T-cell (primary cell): Measurements from ENCODE around the gene ARHGAP8. TPM values are rescaled to one million over a fixed set of nuclear protein-coding genes. Genes with fewer than 3 reads are reported as not detected.

Experiments
- ATAC-seq, 4 experiments: fragments of 200-7000 bp in 3 of 4; fragments of 150-1000 bp in 1 of 4; cut with Tn5 transposase; replicated peaks in 1 of 4; 1 replicate in 3 of 4; 2 replicates in 1 of 4; pipeline ENCODE4 v1.10.0; 2021; ENCODE audit warnings: moderate library complexity in 3 of 4, mild to moderate bottlenecking in 2 of 4, moderate number of reproducible peaks in 1 of 4
- CTCF ChIA-PET, 2 donors: fragments of 300-600 bp; sonication (Branson Sonifier 250); formaldehyde crosslinking; loops; one replicate each; lab custom pipeline; 2022; ENCODE audit warnings: antibody characterized with exemption in 2 of 2; lab: Charles Lee
- POLR2A ChIA-PET, 2 donors: fragments of 300-600 bp; sonication (Branson Sonifier 250); formaldehyde crosslinking; loops; one replicate each; lab custom pipeline; 2022; ENCODE audit warnings: antibody characterized with exemption in 2 of 2; lab: Charles Lee
- DNase-seq, 35 experiments: peaks; one replicate each; pipeline versions ENCODE4 v3.0.0 to v3.0.0-alpha.2; 2013 to 2023
- H3K27ac ChIP-seq: one replicate; pipeline ENCODE4 v1.5.1; 2013; ENCODE audit warnings: low read length
- H3K27me3 ChIP-seq, 2 experiments: replicated peaks in 1 of 2; 1 replicate in 1 of 2; 2 replicates in 1 of 2; pipeline versions ENCODE4 v1.6.1 to v1.7.0; 2013; ENCODE audit warnings: low read length in 1 of 2, mixed read lengths in 1 of 2; ENCODE audit not compliant: control insufficient read depth in 2 of 2, insufficient read depth in 2 of 2; ENCODE audit errors: extremely low read depth in 1 of 2
- H3K36me3 ChIP-seq, 2 donors: 1 replicate in 1 of 2; 2 replicates in 1 of 2; pipeline versions ENCODE4 v1.6.1 to v1.7.0; 2013; ENCODE audit warnings: low read length in 1 of 2; ENCODE audit not compliant: control insufficient read depth in 2 of 2, insufficient read depth in 1 of 2; ENCODE audit errors: extremely low read depth in 1 of 2
- H3K4me1 ChIP-seq, 2 experiments: 1 replicate in 1 of 2; 2 replicates in 1 of 2; pipeline versions ENCODE4 v1.6.1 to v1.7.0; 2013; ENCODE audit warnings: low read length in 2 of 2, mixed read lengths in 1 of 2; ENCODE audit not compliant: insufficient read depth in 2 of 2, control insufficient read depth in 1 of 2; ENCODE audit errors: extremely low read depth in 1 of 2
- H3K4me3 ChIP-seq, 2 donors: 1 replicate in 1 of 2; 2 replicates in 1 of 2; pipeline versions ENCODE4 v1.5.1 to v1.7.0; 2013; ENCODE audit warnings: mild to moderate bottlenecking in 2 of 2, low read length in 1 of 2, moderate library complexity in 1 of 2; ENCODE audit not compliant: control insufficient read depth in 1 of 2; ENCODE audit errors: extremely low read depth in 1 of 2
- H3K9me3 ChIP-seq: 2 replicates; pipeline ENCODE4 v1.7.0; 2013
- H3K27ac Mint-ChIP-seq, 2 donors: one replicate each; pipeline ENCODE4 v1.8.0; 2020 to 2021; ENCODE audit warnings: mild to moderate bottlenecking in 2 of 2, mixed read lengths in 2 of 2
- H3K27me3 Mint-ChIP-seq, 2 donors: one replicate each; pipeline ENCODE4 v1.8.0; 2021 to 2022; ENCODE audit warnings: mixed read lengths in 2 of 2
- H3K36me3 Mint-ChIP-seq: one replicate; pipeline ENCODE4 v1.8.0; 2021; ENCODE audit warnings: mixed read lengths
- H3K4me1 Mint-ChIP-seq, 3 donors: one replicate each; pipeline ENCODE4 v1.8.0; 2020 to 2022; ENCODE audit warnings: mixed read lengths in 3 of 3, mild to moderate bottlenecking in 1 of 3
- H3K4me3 Mint-ChIP-seq, 3 donors: one replicate each; pipeline ENCODE4 v1.8.0; 2020 to 2022; ENCODE audit warnings: mild to moderate bottlenecking in 3 of 3, mixed read lengths in 3 of 3, moderate library complexity in 3 of 3
- H3K9me3 Mint-ChIP-seq, 3 donors: one replicate each; pipeline ENCODE4 v1.8.0; 2020 to 2022; ENCODE audit warnings: mixed read lengths in 3 of 3
- WGBS: methylation state at CpG from one replicate; pipeline ENCODE4 v1.1.5; 2013; ENCODE audit warnings: missing lambda C conversion rate; ENCODE audit not compliant: insufficient coverage; 5-methylcytosine and 5-hydroxymethylcytosine counted together
- total RNA-seq, 35 experiments: library from RNA in 6 of 35; stranded (reverse) in 6 of 35; fragments of 120-200 nt in 1 of 35; gene quantifications; one replicate each; pipeline versions ENCODE4 v1.2.1 to v1.2.4 and lab custom pipeline; 2013 to 2026

The ARHGAP8 gene
- total RNA-seq, 5 donors from 2014 or later (not counting 1 experiment from before 2014, with no cell fraction given), result 0.59 to 4.7 (median 2.0) TPM

GRCh38 chr22:44777364-44777755 is 25.0 kb downstream of the ARHGAP8 start:
- H3K27ac ChIP-seq, result no peak overlapping the region
- WGBS, result no CpG with 5 or more reads among the region's 2 CpGs
- peaks cover 3% of the 10 kb centered on the region for H3K9me3 ChIP-seq
- Mint-ChIP-seq H3K27ac (no peak overlapping the region), H3K4me3 (no peak overlapping the region), H3K4me1 (no peaks in the 10 kb centered on the region), H3K9me3 (peaks cover 0 to 12% (median 7%) of the 10 kb centered on the region in 3 donors), H3K27me3 (peaks cover 2 to 5% of the 10 kb centered on the region in 2 donors), H3K36me3 (no peaks in the 10 kb centered on the region)
- H3K4me1 ChIP-seq, result no peaks in the 10 kb centered on the region
- ChIA-PET CTCF (no interaction called here), POLR2A (no interaction called here)
- ATAC-seq, result no peak
- H3K4me3 ChIP-seq, result no peak overlapping the region
- H3K27me3 ChIP-seq, result peaks cover 0 to 9% of the 10 kb centered on the region in 2 experiments
- DNase-seq, result no peak
- no peaks in the 10 kb centered on the region for H3K36me3 ChIP-seq

- Histone ChIP-seq H3K4me1 (no peaks in the 10 kb centered on the region), H3K27ac (no peak overlapping the region), H3K4me3 (no peak overlapping the region), H3K27me3 (peaks cover 0 to 25% of the 10 kb centered on the region in 2 experiments), H3K9me3 (no peaks in the 10 kb centered on the region), H3K36me3 (no peaks in the 10 kb centered on the region)
- Mint-ChIP-seq H3K36me3 (no peaks in the 10 kb centered on the region), H3K27ac (no peak overlapping the region), H3K4me3 (no peak overlapping the region), H3K4me1 (no peaks in the 10 kb centered on the region), H3K27me3 (peaks cover 9 to 19% of the 10 kb centered on the region in 2 donors), H3K9me3 (no peaks in the 10 kb centered on the region)
- 89% methylated on average over 12 of the region's 17 CpGs for WGBS
- POLR2A ChIA-PET, result no interaction called here
- DNase-seq (no peak), ATAC-seq (no peak)
- CTCF ChIA-PET, result no interaction called here
These were observed 28.6 kb downstream of the ARHGAP8 start for GRCh38 chr22:44780876-44781449.

- Mint-ChIP-seq H3K9me3 (no peaks in the 10 kb centered on the region), H3K27me3 (peaks cover 5 to 23% of the 10 kb centered on the region in 2 donors), H3K27ac (no peak overlapping the region), H3K4me1 (no peaks in the 10 kb centered on the region), H3K36me3 (no peaks in the 10 kb centered on the region), H3K4me3 (no peak overlapping the region)
- Histone ChIP-seq H3K36me3 (no peaks in the 10 kb centered on the region), H3K4me3 (no peak overlapping the region), H3K9me3 (no peaks in the 10 kb centered on the region), H3K4me1 (no peaks in the 10 kb centered on the region), H3K27me3 (peaks cover 0 to 25% of the 10 kb centered on the region in 2 experiments), H3K27ac (no peak overlapping the region)
- ATAC-seq (no peak), DNase-seq (no peak)
- POLR2A ChIA-PET, result no interaction called here
- CTCF ChIA-PET, result no interaction called here
- 86% methylated on average over 9 of the region's 17 CpGs for WGBS
These were observed 30.1 kb downstream of the ARHGAP8 start for GRCh38 chr22:44782363-44782963.

DNA sequence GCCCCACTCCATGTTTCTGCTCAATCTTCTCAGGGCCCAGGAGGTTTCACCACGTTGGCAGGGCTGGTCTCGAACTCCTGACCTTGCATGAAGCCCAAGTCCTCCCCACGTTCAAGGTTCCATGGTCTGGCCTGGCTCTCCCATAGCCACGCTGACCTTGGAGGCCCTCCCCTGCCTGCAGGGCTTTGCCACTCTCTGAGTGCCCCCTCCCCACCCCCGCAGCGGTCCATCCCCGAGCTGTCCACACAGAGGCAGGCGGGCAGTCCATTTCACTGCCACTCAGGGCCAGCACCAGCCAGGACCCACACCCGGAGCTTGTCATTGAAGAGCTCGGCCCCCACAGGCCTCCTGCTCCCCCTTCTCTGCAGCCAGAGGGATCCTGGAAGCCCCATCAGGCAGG is 30.7 kb downstream of the ARHGAP8 start:
- no peak for ATAC-seq
- peaks cover 0 to 25% of the 10 kb centered on the region in 2 experiments for H3K27me3 ChIP-seq
- 79% methylated on average over 7 of the region's 10 CpGs for WGBS
- no peaks in the 10 kb centered on the region for H3K9me3 Mint-ChIP-seq
- no peak for DNase-seq
- H3K4me3 Mint-ChIP-seq, result no peak overlapping the region
- H3K4me1 ChIP-seq, result no peaks in the 10 kb centered on the region
- H3K9me3 ChIP-seq, result no peaks in the 10 kb centered on the region
- no peak overlapping the region for H3K4me3 ChIP-seq
- ChIA-PET POLR2A (no interaction called here), CTCF (no interaction called here)
- peaks cover 5 to 22% of the 10 kb centered on the region in 2 donors for H3K27me3 Mint-ChIP-seq
- no peaks in the 10 kb centered on the region for H3K36me3 Mint-ChIP-seq
- no peak overlapping the region for H3K27ac Mint-ChIP-seq
- H3K36me3 ChIP-seq, result no peaks in the 10 kb centered on the region
- no peak overlapping the region for H3K27ac ChIP-seq
- no peaks in the 10 kb centered on the region for H3K4me1 Mint-ChIP-seq

DNA sequence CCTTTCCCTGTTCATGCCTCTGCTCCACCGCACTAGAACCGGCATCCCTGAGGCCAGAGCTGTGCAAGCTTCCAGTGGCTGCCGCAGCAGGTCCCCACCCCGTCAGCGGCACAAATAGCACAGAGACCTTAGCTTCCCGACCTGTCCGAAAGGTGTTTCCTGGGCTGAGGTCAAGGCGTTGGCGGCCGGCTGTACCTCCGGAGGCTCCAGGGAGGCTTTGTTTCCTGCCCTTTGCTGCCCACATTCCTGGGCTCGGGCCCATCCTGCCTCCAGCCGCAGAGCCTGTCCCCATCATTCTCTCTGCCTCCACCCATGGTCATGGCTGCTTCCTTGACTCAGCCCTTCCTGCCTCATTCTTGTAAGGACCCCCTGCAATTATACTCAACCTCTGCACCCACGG is 31.2 kb downstream of the ARHGAP8 start:
- H3K4me3 ChIP-seq, result no peak overlapping the region
- no peaks in the 10 kb centered on the region for H3K4me1 ChIP-seq
- Mint-ChIP-seq H3K4me3 (no peak overlapping the region), H3K36me3 (no peaks in the 10 kb centered on the region), H3K27ac (no peak overlapping the region), H3K27me3 (peaks cover 5 to 22% of the 10 kb centered on the region in 2 donors), H3K9me3 (no peaks in the 10 kb centered on the region), H3K4me1 (no peaks in the 10 kb centered on the region)
- no peaks in the 10 kb centered on the region for H3K9me3 ChIP-seq
- CTCF ChIA-PET, result no interaction called here
- POLR2A ChIA-PET, result no interaction called here
- H3K27ac ChIP-seq, result no peak overlapping the region
- DNase-seq (no peak), ATAC-seq (no peak)
- WGBS, result 50% methylated on average over 13 of the region's 14 CpGs
- H3K27me3 ChIP-seq, result peaks cover 0 to 25% of the 10 kb centered on the region in 2 experiments
- no peaks in the 10 kb centered on the region for H3K36me3 ChIP-seq

GRCh38 chr22:44786136-44786535 is 33.8 kb downstream of the ARHGAP8 start:
- H3K27me3 Mint-ChIP-seq, result peaks cover 8 to 22% of the 10 kb centered on the region in 2 donors
- Histone ChIP-seq H3K9me3 (no peaks in the 10 kb centered on the region), H3K27me3 (peaks cover 0 to 18% of the 10 kb centered on the region in 2 experiments), H3K4me1 (no peaks in the 10 kb centered on the region), H3K36me3 (no peaks in the 10 kb centered on the region), H3K4me3 (no peak overlapping the region), H3K27ac (no peak overlapping the region)
- H3K27ac Mint-ChIP-seq, result no peak overlapping the region
- no peaks in the 10 kb centered on the region for H3K36me3 Mint-ChIP-seq
- CTCF ChIA-PET, result no interaction called here
- no peaks in the 10 kb centered on the region for H3K9me3 Mint-ChIP-seq
- ATAC-seq (no peak), DNase-seq (no peak)
- H3K4me1 Mint-ChIP-seq, result no peaks in the 10 kb centered on the region
- 94% methylated on average over 20 of the region's 23 CpGs for WGBS
- POLR2A ChIA-PET, result no interaction called here
- no peak overlapping the region for H3K4me3 Mint-ChIP-seq
